Parathyroid adenoma (tissue), 2 donors: ENCODE results near the gene HOXC10.

ENCODE experiments used
- H2AFZ ChIP-seq: fragments of 300-600 bp; sonication (generic); one replicate; pipeline ENCODE4 v1.7.0; 2017; ENCODE audit warnings: antibody characterized with exemption, mild to moderate bottlenecking
- H3K27ac ChIP-seq: fragments of 300-600 bp; sonication (generic); one replicate; pipeline ENCODE4 v1.7.0; 2017
- H3K27me3 ChIP-seq: fragments of 300-600 bp; sonication (generic); one replicate; pipeline ENCODE4 v1.7.0; 2017; ENCODE audit warnings: low read length; ENCODE audit not compliant: control insufficient read depth, insufficient read depth
- H3K36me3 ChIP-seq: fragments of 300-600 bp; sonication (generic); one replicate; pipeline ENCODE4 v1.7.0; 2017; ENCODE audit warnings: low read length; ENCODE audit not compliant: control insufficient read depth, insufficient read depth
- H3K4me1 ChIP-seq: fragments of 300-600 bp; sonication (generic); one replicate; pipeline ENCODE4 v1.7.0; 2017; ENCODE audit warnings: control low read depth
- H3K4me2 ChIP-seq: fragments of 300-600 bp; sonication (generic); one replicate; pipeline ENCODE4 v1.7.0; 2017; ENCODE audit warnings: low read length
- H3K4me3 ChIP-seq: fragments of 300-600 bp; sonication (generic); one replicate; pipeline ENCODE4 v1.7.0; 2017; ENCODE audit warnings: low read depth, low read length
- H3K79me2 ChIP-seq: fragments of 300-600 bp; sonication (generic); one replicate; pipeline ENCODE4 v1.7.0; 2017; ENCODE audit warnings: control low read depth
- H3K9ac ChIP-seq: fragments of 300-600 bp; sonication (generic); one replicate; pipeline ENCODE4 v1.7.0; 2017; ENCODE audit warnings: mild to moderate bottlenecking
- H3K9me3 ChIP-seq: fragments of 300-600 bp; sonication (generic); one replicate; pipeline ENCODE4 v1.7.0; 2017; ENCODE audit warnings: low read length; ENCODE audit not compliant: control insufficient read depth
- TF ChIP-seq, protein P1 (sequence below): fragments of 300-600 bp; sonication (generic); IDR thresholded peaks from one replicate; pipeline ENCODE4 v1.7.0; 2017; ENCODE audit warnings: antibody characterized with exemption, mild to moderate bottlenecking
- donor health status: primary hyperparathyroidism.

The HOXC10 gene

DNA sequence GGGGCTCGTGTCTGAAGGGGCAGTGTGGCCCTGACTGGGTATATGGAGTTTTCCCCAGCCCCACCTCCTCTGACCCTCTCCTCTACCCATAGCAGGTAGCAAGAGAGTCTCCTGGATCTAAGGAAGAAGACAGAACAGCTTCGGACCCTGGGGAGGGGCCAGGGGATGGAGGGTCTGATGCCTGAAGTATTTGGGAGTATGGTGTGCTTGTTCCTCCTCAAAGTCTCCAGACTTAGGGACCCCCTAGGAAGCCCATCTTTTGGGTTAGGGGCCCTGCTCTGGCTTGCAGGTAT is 23.3 kb downstream of the HOXC10 start:
- Histone ChIP-seq H3K27me3 (peaks cover 22% of the 10 kb centered on the region), H3K4me3 (no peak overlapping the region), H3K9me3 (no peaks in the 10 kb centered on the region), H3K79me2 (no peaks in the 10 kb centered on the region), H3K4me1 (peaks cover 3% of the 10 kb centered on the region), H3K9ac (no peak overlapping the region), H3K27ac (no peak overlapping the region), H2AFZ (no peak overlapping the region), H3K36me3 (no peaks in the 10 kb centered on the region), H3K4me2 (no peak overlapping the region)
- TF ChIP-seq, protein P1, sequence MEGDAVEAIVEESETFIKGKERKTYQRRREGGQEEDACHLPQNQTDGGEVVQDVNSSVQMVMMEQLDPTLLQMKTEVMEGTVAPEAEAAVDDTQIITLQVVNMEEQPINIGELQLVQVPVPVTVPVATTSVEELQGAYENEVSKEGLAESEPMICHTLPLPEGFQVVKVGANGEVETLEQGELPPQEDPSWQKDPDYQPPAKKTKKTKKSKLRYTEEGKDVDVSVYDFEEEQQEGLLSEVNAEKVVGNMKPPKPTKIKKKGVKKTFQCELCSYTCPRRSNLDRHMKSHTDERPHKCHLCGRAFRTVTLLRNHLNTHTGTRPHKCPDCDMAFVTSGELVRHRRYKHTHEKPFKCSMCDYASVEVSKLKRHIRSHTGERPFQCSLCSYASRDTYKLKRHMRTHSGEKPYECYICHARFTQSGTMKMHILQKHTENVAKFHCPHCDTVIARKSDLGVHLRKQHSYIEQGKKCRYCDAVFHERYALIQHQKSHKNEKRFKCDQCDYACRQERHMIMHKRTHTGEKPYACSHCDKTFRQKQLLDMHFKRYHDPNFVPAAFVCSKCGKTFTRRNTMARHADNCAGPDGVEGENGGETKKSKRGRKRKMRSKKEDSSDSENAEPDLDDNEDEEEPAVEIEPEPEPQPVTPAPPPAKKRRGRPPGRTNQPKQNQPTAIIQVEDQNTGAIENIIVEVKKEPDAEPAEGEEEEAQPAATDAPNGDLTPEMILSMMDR = no peak

DNA sequence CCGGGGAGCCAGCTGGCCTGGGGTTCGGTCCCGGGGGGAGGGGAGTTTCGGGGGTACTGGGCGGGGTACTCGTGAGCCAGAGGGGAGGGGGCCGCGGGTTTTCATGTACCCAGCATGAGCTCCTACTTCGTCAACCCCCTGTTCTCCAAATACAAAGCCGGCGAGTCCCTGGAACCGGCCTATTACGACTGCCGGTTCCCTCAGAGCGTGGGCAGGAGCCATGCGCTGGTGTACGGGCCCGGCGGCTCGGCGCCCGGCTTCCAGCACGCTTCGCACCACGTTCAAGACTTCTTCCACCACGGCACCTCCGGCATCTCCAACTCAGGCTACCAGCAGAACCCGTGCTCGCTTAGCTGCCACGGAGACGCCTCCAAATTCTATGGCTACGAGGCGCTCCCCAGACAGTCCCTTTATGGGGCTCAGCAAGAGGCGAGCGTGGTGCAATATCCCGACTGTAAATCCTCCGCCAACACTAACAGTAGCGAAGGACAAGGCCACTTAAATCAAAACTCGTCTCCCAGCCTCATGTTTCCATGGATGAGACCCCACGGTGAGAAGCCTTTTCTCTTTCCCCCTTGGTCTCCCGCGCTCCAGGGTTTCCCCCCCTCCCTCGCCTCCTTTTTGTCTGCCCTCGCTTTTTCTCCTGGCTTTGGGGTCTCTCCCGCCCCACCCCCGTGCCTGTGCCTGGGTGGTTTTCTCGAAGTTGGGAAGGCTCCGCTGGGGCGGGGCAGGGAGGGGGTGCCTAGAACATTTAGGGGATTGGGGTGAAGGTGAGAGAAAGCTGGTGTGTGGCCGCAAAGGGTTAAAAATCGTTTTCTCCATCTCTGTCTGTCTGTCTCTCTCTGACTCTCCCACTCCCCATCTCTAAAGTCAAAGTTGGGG is 24.5 kb downstream of the HOXC10 start:
- no peak overlapping the region for H3K27ac ChIP-seq
- no peaks in the 10 kb centered on the region for H3K9me3 ChIP-seq
- H3K4me2 ChIP-seq = no peak overlapping the region
- H2AFZ ChIP-seq = no peak overlapping the region
- peaks cover 3% of the 10 kb centered on the region for H3K4me1 ChIP-seq
- TF ChIP-seq, protein P1 = no peak
- no peak overlapping the region for H3K9ac ChIP-seq
- no peaks in the 10 kb centered on the region for H3K79me2 ChIP-seq
- H3K27me3 ChIP-seq = peaks cover 18% of the 10 kb centered on the region
- no peaks in the 10 kb centered on the region for H3K36me3 ChIP-seq
- H3K4me3 ChIP-seq = no peak overlapping the region

DNA sequence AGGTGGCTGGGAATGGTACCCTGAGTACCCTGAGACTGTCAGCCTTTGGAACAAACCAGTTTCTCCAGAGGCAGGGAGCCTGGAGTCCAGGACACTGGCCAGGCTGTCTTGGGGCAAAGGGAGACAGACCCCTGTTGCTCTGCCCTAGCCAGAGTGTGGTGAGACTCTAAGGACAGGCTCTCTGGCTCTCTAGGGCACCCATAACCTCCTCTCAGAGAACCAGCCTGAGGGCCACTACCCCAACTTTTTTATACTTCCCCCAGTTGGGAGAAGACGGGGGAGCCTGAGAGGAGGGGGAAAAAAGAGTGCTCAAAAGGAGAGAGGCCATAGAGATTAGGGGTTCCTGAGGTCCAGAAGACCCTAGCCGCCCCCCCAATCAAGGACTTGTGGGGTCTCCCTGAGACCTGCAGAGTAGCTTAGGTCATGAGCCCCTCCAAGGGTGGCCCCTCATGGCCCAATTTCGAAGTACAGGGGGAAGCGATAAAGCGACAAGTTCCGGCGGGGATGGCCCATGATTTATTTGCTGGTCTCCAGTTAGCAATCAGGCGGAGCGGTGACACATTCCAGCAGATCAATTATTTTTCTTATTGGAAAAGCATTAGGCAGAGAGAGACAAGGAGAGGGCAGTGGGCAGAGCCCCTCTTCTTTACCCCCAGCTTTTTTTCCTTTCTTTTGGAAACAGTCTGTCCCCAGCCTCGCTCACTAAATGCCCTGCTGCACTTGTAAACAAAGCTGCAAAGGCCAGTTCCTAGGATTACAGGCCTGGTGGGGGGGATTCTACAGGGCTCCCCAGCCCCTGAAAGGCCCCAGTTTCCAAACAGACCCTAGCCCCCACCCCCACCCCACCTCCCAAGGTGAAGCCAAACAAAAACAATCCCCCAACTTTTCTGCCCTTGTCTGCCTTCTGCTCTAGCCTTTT is 25.4 kb downstream of the HOXC10 start:
- Histone ChIP-seq H3K36me3 (no peaks in the 10 kb centered on the region), H3K9me3 (no peaks in the 10 kb centered on the region), H3K27me3 (peaks cover 15% of the 10 kb centered on the region), H3K4me2 (no peak overlapping the region), H3K4me3 (no peak overlapping the region), H3K9ac (no peak overlapping the region), H2AFZ (no peak overlapping the region), H3K79me2 (no peaks in the 10 kb centered on the region), H3K27ac (no peak overlapping the region), H3K4me1 (peaks cover 3% of the 10 kb centered on the region)
- TF ChIP-seq, protein P1 = no peak

DNA sequence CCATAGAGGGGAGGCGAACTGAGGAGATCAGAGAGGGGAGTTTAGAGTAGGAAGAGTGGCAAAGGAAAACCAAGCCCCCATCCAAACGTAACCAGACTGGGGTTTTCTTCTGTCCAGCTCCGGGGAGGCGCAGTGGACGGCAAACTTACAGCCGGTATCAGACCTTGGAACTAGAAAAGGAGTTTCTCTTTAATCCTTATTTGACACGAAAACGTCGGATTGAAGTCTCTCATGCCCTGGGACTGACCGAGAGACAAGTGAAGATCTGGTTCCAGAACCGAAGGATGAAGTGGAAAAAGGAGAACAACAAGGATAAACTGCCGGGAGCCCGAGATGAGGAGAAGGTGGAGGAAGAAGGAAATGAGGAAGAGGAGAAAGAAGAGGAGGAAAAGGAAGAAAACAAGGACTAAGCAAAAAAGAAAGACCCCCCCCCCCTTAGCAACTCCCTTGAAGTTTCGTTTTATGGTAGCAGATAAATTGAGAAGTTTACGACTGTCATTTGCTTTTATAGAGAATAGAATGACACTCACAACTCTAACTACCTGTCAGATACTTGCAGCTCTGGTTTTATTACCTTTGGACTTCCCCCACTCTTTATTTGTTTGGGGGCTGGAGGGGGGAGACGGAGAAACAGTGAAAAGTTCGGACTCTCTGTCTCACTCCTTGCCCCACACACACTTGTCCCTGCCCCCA is 26.2 kb downstream of the HOXC10 start:
- peaks cover 1% of the 10 kb centered on the region for H3K4me1 ChIP-seq
- H3K27me3 ChIP-seq = peaks cover 19% of the 10 kb centered on the region

More for the DNA sequence above, 26.2 kb downstream of the HOXC10 start:
- TF ChIP-seq, protein P1 = no peak
- Histone ChIP-seq H3K36me3 (no peaks in the 10 kb centered on the region), H3K9ac (no peak overlapping the region), H3K27ac (no peak overlapping the region), H3K9me3 (no peaks in the 10 kb centered on the region), H3K4me2 (no peak overlapping the region), H2AFZ (no peak overlapping the region), H3K79me2 (no peaks in the 10 kb centered on the region), H3K4me3 (no peak overlapping the region)
